ENCODE results near the gene KDM4C. TPM values are rescaled to one million over a fixed set of nuclear protein-coding genes. Genes with fewer than 3 reads are reported as not detected.

Gene KDM4C
- total and polyA plus RNA-seq, 10 donors, result 11.1 to 85.5 (median 61.9) TPM

- TF ChIP-seq POLR2A (IDR thresholded peaks at IDR 0.05) (no peak), CTCF (IDR thresholded peaks at IDR 0.05 in 8 of 11, conservative IDR thresholded peaks at IDR 0.05 in 3 of 11) (no peak), POLR2AphosphoS5 (IDR thresholded peaks at IDR 0.05) (no peak)
- H3K27me3 ChIP-seq (replicated peaks in 1 of 7), result no peaks in the 10 kb centered on the region
- intact Hi-C loops (cut with DNase I; ENCODE audit: low total_unique reads), result no loop called here
- DNase-seq, result no peak
- H3K27ac ChIP-seq, result no peak overlapping the region
- WGBS, 5 donors, result 92 to 98% (median 96%) methylated on average over 2 of the region's 2 CpGs
- no peak overlapping the region for H3K4me3 ChIP-seq
- H3K36me3 ChIP-seq, result peaks cover 0 to 95% (median 11%) of the 10 kb centered on the region in 6 donors
- no peaks in the 10 kb centered on the region for H3K9me3 ChIP-seq
- peaks cover 0 to 1% (median 0%) of the 10 kb centered on the region in 6 donors for H3K4me1 ChIP-seq
Measured at GRCh38 chr9:7143645-7144200, 385.9 kb downstream of the KDM4C start.

GRCh38 chr9:7144265-7145046, 386.7 kb downstream of the KDM4C start:
- intact Hi-C loops (cut with DNase I; ENCODE audit: low total_unique reads), result no loop called here
- Histone ChIP-seq H3K4me3 (no peak overlapping the region), H3K27ac (no peak overlapping the region), H3K27me3 (replicated peaks in 1 of 7) (no peaks in the 10 kb centered on the region), H3K9me3 (no peaks in the 10 kb centered on the region), H3K36me3 (peaks cover 0 to 94% (median 11%) of the 10 kb centered on the region in 6 donors), H3K4me1 (peaks cover 0 to 9% (median 2%) of the 10 kb centered on the region in 6 donors)
- WGBS, 5 donors, result 93 to 99% (median 96%) methylated on average over 10 of the region's 10 CpGs
- TF ChIP-seq POLR2A (IDR thresholded peaks at IDR 0.05) (no peak), CTCF (IDR thresholded peaks at IDR 0.05 in 8 of 11, conservative IDR thresholded peaks at IDR 0.05 in 3 of 11) (no peak), POLR2AphosphoS5 (IDR thresholded peaks at IDR 0.05) (no peak)
- DNase-seq, result no peak

DNA sequence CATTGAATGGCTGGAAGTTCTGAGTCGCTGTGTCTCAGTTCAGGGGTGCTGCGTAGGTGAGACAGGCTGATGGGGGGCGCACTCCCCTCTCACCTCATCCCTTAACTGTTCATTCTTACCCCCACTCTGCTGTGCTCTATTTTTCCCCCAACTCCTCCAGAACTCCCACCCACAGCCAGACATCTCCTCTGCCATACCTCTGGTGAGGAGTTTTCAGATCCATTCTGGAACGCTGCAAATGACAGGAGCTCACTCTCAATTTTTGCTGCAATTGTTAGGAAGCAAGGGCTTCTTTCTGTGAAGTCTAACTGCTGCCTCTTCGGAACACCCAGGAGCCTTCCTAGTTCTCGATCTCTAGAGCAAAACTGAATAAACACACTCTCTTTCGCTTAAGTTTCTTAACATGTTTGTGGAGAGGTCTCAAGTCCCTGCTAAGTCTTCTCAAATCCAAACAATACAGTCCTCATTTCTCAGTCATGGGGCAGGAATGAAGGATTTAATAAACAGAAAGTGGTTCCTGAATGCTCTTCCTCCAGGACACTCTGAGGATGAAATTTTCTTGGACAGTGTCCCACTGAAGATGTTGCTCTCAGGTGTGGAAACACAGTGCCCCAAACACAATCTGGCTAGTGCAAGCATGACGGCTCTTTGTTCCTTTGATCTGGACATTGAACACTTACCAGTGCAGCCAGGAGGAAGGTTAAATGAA, 387.7 kb downstream of the KDM4C start:
- no peak for TF ChIP-seq POLR2A (IDR thresholded peaks at IDR 0.05)
- TF ChIP-seq POLR2AphosphoS5 (IDR thresholded peaks at IDR 0.05), result no peak
- no peak for TF ChIP-seq CTCF (IDR thresholded peaks at IDR 0.05 in 8 of 11, conservative IDR thresholded peaks at IDR 0.05 in 3 of 11)
- WGBS, 5 donors, result 92 to 96% (median 96%) methylated on average over 8 of the region's 8 CpGs
- Histone ChIP-seq H3K36me3 (peaks cover 0 to 88% (median 11%) of the 10 kb centered on the region in 6 donors), H3K9me3 (no peaks in the 10 kb centered on the region), H3K4me1 (peaks cover 0 to 19% (median 11%) of the 10 kb centered on the region in 6 donors), H3K27ac (no peak overlapping the region), H3K4me3 (no peak overlapping the region), H3K27me3 (replicated peaks in 1 of 7) (no peaks in the 10 kb centered on the region)
- intact Hi-C loops (cut with DNase I; ENCODE audit: low total_unique reads), result no loop called here
- DNase-seq, result no peak

- Histone ChIP-seq H3K27ac (no peak overlapping the region), H3K27me3 (replicated peaks in 1 of 7) (no peaks in the 10 kb centered on the region), H3K4me1 (peaks cover 0 to 23% (median 13%) of the 10 kb centered on the region in 6 donors), H3K9me3 (no peaks in the 10 kb centered on the region), H3K4me3 (no peak overlapping the region), H3K36me3 (peaks cover 0 to 77% (median 11%) of the 10 kb centered on the region in 6 donors)
- intact Hi-C loops (cut with DNase I; ENCODE audit: low total_unique reads), result no loop called here
- no peak for DNase-seq
- WGBS, 5 donors, result 71 to 84% (median 79%) methylated on average over 5 of the region's 5 CpGs
- TF ChIP-seq POLR2A (IDR thresholded peaks at IDR 0.05) (no peak), CTCF (IDR thresholded peaks at IDR 0.05 in 8 of 11, conservative IDR thresholded peaks at IDR 0.05 in 3 of 11) (no peak), POLR2AphosphoS5 (IDR thresholded peaks at IDR 0.05) (no peak)
Measured at GRCh38 chr9:7146582-7146981, 388.8 kb downstream of the KDM4C start.
